A549 (cell line): ENCODE data around the gene MKNK1.

Source experiments
- CEBPB ChIP-seq, 2 experiments: fragments of >200 bp in 1 of 2; sonication (Bioruptor Twin) in 1 of 2; formaldehyde crosslinking in 1 of 2; IDR thresholded peaks; 2 replicates each; pipeline ENCODE4 v1.6.1; 2012 to 2016
- POLR2A ChIP-seq: IDR thresholded peaks from 2 replicates; pipeline ENCODE4 v1.6.1; 2012; ENCODE audit warnings: mild to moderate bottlenecking, low read length
- ZFP36 ChIP-seq: fragments of 450-650 bp; IDR thresholded peaks from 2 replicates; pipeline ENCODE4 v1.6.1; 2014; ENCODE audit warnings: borderline replicate concordance; ENCODE audit not compliant: partially characterized antibody
- ZSCAN20 ChIP-seq: fragments of 250-450 bp; sonication (Bioruptor Pico); IDR thresholded peaks from 2 replicates; pipeline ENCODE4 v1.8.0; 2022; ENCODE audit warnings: mild to moderate bottlenecking, moderate library complexity
- TF ChIP-seq, protein P1 (sequence below): fragments of >200 bp; sonication (Bioruptor Twin); formaldehyde crosslinking; IDR thresholded peaks from 3 replicates; pipeline ENCODE4 v1.5.1; 2016
- TF ChIP-seq, protein P2 (sequence below): fragments of 250-450 bp; sonication (Bioruptor Pico); IDR thresholded peaks from 2 replicates; pipeline ENCODE4 v1.5.0; 2020; ENCODE audit warnings: low read depth, mild to moderate bottlenecking, moderate library complexity

GRCh38 chr1:46550751-46551231, 53.3 kb downstream of the MKNK1 start:
- TF ChIP-seq, protein P1, sequence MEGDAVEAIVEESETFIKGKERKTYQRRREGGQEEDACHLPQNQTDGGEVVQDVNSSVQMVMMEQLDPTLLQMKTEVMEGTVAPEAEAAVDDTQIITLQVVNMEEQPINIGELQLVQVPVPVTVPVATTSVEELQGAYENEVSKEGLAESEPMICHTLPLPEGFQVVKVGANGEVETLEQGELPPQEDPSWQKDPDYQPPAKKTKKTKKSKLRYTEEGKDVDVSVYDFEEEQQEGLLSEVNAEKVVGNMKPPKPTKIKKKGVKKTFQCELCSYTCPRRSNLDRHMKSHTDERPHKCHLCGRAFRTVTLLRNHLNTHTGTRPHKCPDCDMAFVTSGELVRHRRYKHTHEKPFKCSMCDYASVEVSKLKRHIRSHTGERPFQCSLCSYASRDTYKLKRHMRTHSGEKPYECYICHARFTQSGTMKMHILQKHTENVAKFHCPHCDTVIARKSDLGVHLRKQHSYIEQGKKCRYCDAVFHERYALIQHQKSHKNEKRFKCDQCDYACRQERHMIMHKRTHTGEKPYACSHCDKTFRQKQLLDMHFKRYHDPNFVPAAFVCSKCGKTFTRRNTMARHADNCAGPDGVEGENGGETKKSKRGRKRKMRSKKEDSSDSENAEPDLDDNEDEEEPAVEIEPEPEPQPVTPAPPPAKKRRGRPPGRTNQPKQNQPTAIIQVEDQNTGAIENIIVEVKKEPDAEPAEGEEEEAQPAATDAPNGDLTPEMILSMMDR, result no peak
- TF ChIP-seq POLR2A, result no peak
- no peak for TF ChIP-seq CEBPB (IDR thresholded peaks at IDR 0.05)
- no peak for TF ChIP-seq ZFP36
- TF ChIP-seq, protein P2, sequence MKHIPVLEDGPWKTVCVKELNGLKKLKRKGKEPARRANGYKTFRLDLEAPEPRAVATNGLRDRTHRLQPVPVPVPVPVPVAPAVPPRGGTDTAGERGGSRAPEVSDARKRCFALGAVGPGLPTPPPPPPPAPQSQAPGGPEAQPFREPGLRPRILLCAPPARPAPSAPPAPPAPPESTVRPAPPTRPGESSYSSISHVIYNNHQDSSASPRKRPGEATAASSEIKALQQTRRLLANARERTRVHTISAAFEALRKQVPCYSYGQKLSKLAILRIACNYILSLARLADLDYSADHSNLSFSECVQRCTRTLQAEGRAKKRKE, result no peak
- TF ChIP-seq ZSCAN20, result no peak
